DMS79 (cell line): ENCODE measurements around the gene MYEF2.

Experiments
- DNase-seq: peaks from one replicate; lab custom pipeline; 2025; lab: John Stamatoyannopoulos, UW

Gene MYEF2

DNA sequence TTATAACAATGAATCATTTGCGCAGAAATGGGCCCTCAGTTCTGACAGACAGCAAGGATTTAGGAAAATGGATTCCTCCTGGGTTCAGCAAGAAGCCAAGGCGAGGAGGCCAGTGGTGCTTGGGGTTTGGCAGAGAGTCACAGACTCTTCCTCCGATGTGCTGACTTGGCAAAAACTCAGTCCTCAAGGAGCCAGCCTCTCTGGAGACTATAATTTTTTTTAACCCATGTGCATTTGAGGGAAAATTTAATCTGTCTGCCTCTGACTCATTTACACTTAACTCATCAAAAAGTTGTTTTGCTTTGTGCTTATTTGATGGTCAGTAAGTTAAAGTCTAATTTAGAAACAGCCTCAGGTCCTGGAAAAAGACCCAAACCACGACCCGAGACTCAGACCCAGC, 91.5 kb downstream of the MYEF2 start:
- no peak for DNase-seq

DNA sequence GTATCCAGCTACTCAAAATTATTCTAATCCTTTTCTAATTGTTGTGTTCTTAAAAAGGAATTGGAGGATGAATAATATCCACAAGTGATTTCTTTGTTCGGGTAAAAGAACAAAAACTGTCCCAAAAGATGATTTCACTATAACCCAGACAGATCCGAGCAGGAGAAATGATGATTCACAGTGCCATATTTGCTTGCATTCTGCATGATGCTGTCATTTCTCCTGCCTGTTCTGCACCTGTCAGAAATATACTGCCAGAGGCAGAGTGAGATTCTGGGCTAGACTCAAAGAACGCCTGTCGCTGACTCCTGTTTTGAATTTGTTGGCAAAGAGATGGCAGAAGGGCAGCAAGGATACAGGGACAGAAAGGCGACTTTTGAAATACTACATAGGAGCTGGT, 92.0 kb downstream of the MYEF2 start:
- no peak for DNase-seq

DNA sequence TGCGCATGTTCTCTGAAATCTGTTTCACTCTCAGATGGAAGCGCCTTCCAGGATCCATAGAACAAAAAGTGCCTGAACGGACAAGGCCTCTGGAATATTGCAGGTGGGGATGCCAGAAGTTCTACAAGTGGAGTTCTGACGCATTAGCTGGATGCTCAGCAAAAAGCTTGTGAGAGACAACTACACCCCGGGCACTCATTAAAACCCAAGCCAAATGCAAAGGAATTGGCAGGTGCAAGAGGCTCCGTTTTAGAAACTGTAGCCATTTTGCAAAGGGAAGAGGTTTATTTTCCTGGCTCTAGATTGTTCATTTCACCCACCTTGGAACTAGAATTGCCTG, 92.5 kb downstream of the MYEF2 start:
- DNase-seq: no peak

DNA sequence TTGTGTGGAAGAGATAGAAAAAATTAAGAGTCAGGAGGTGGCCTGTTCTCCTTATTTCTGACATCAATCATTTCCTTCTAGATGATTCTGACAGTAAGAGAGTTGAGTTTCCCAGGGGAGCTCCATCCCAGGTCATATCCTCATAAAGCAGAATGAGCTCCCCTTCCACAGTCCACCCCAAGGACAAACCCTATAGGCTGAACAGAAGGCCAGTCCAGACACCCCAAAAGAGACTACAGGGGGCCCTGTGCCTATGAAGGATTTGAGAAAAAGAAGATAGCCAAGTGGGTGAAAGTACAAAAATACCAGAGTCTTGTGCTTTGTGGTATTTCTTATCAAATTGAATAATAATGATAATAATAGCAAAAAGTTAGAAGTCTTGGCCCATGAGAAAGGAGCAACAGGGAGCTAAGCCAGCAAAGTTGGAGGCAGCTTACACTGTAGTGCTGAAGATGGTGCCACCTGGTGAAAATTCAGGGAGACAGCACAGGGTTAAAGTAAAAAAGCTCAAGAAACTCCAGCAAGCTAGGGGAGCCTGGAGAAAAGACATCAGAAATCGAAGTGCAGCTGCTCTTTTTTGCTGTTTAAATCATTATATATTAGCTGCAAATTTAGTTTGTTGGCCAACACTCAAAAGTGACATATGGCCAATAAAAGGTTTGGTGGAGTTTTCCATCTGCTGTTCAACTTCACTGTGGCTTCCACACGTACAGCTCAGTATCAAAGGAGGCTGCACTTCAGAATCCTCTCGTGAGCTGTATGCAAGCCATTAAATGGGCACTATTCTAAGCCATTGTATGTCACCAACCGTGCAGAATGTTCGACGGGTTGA, 93.1 kb downstream of the MYEF2 start:
- no peak for DNase-seq
